ENCODE results near the gene COL23A1. TPM values are rescaled to one million over a fixed set of nuclear protein-coding genes. Genes with fewer than 3 reads are reported as not detected.

Gene COL23A1
- total RNA-seq, 1 experiment from 2014 or later = not detected

DNA sequence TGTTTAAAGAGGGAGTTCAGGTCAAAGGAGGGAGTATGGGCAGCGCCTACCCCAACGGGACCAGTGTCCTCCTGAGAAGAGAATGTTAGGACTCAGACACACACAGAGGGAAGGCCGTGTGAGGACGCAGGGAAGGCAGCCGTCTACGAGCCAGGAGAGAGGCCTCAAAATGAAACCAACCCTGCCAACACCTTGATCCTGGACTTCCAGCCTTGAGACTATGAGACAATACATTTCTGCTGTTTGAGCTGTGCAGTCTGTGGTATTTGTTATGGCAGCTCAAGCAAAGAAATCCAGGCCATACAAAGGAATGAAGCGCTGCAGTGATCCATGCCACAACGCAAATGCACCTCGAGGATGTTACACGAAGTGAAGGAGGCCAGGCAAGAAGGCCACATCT is 97.9 kb downstream of the COL23A1 start:
- TF ChIP-seq, protein P1, sequence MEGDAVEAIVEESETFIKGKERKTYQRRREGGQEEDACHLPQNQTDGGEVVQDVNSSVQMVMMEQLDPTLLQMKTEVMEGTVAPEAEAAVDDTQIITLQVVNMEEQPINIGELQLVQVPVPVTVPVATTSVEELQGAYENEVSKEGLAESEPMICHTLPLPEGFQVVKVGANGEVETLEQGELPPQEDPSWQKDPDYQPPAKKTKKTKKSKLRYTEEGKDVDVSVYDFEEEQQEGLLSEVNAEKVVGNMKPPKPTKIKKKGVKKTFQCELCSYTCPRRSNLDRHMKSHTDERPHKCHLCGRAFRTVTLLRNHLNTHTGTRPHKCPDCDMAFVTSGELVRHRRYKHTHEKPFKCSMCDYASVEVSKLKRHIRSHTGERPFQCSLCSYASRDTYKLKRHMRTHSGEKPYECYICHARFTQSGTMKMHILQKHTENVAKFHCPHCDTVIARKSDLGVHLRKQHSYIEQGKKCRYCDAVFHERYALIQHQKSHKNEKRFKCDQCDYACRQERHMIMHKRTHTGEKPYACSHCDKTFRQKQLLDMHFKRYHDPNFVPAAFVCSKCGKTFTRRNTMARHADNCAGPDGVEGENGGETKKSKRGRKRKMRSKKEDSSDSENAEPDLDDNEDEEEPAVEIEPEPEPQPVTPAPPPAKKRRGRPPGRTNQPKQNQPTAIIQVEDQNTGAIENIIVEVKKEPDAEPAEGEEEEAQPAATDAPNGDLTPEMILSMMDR (IDR thresholded peaks at IDR 0.05; ENCODE audit: unreplicated experiment) = no peak
- Mint-ChIP-seq H3K36me3 (ENCODE audit: insufficient read depth, unreplicated experiment) (no peaks in the 10 kb centered on the region), H3K4me3 (ENCODE audit: low read depth, unreplicated experiment) (no peak overlapping the region), H3K4me1 (ENCODE audit: low read depth, unreplicated experiment) (no peaks in the 10 kb centered on the region), H3K27me3 (ENCODE audit: unreplicated experiment) (peaks cover 14% of the 10 kb centered on the region), H3K27ac (ENCODE audit: unreplicated experiment) (no peak overlapping the region), H3K9me3 (ENCODE audit: low read depth, unreplicated experiment) (peaks cover 12% of the 10 kb centered on the region)
- CTCF ChIA-PET = no interaction called here
- no TSS peak for BruUV-seq (replicated peaks)
- intact Hi-C loops (cut with micrococcal nuclease; ENCODE audit: unreplicated experiment) = no loop called here
- DNase-seq = no peak

DNA sequence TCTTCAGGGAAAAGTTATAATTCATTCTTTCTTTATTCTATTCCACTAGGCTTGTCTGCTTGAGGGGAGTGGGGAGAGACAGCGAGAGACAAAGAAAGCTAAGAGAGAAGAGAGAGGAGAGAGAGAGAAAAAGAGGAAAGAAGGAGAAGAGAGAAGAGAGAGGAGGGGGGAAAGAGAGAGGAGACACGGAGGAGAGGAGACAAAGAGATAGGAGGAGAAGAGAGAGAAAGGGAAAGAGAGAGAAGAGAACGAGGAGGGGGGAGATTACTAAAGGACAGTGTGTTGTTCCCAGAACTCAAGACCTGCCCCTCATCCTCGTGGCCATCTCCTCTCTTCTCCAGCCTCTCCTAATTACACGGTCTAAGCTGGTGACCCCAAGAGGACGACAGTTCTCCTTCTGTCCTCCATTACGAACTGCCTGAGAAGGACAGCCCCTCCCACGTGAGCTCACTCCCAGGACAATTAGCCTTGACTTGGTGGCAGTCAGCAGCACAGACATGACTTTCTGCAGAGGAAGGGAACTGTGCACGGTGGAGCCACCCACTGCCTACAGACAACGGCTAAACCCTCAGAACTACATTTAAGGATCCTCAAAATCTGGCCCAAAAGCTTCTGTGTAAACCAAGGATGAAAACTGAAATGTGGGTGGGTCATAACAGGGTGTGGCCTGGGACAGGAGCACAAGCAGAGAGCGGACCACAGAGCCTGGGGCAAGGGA is 99.1 kb downstream of the COL23A1 start:
- Mint-ChIP-seq H3K27ac (ENCODE audit: unreplicated experiment) (no peak overlapping the region), H3K9me3 (ENCODE audit: low read depth, unreplicated experiment) (peaks cover 11% of the 10 kb centered on the region), H3K36me3 (ENCODE audit: insufficient read depth, unreplicated experiment) (no peaks in the 10 kb centered on the region), H3K4me3 (ENCODE audit: low read depth, unreplicated experiment) (no peak overlapping the region), H3K4me1 (ENCODE audit: low read depth, unreplicated experiment) (no peaks in the 10 kb centered on the region), H3K27me3 (ENCODE audit: unreplicated experiment) (peaks cover 14% of the 10 kb centered on the region)
- TF ChIP-seq, protein P1 (IDR thresholded peaks at IDR 0.05; ENCODE audit: unreplicated experiment) = no peak
- no TSS peak for BruUV-seq (replicated peaks)
- CTCF ChIA-PET = no interaction called here
- intact Hi-C loops (cut with micrococcal nuclease; ENCODE audit: unreplicated experiment) = no loop called here
- no peak for DNase-seq

DNA sequence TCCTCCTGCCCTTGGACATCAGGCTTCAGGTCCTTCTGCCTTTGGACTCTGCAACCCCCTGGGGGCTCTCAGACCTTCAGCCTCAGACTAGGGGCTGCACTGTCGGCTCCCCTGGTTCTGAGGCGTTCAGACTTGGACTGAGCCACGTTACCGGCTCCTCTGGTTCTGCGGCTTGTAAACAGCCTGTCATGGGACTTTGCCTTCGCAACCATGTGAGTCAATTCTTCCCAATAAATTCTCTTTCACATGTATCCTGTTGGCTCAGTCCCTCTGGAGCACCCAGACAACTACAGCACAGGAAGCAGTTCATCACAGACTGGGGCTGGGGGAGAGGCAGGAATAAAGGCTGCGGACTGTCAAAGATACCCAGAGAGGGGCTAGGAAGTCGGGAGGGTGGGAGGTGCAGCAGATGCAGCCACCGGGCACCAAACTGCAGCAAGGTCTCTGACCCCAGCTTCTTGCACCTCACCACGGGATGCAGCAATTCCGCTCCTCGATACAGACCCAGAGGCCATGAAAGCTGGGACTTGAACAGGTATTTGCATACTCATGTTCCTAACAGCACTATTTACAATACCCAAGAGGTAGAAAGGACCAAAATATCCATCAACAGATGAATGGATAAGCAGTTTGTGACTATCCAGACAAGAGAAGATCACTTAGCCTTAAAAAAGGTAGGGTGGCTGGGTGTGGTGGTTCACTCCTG is 100.8 kb downstream of the COL23A1 start:
- TF ChIP-seq, protein P1 (IDR thresholded peaks at IDR 0.05; ENCODE audit: unreplicated experiment) = no peak
- intact Hi-C loops (cut with micrococcal nuclease; ENCODE audit: unreplicated experiment) = no loop called here
- H3K27me3 Mint-ChIP-seq (ENCODE audit: unreplicated experiment) = no peaks in the 10 kb centered on the region
- DNase-seq = no peak
- CTCF ChIA-PET = interaction anchor here (0.6 kb wide), 1 partner anchor 53 kb away, joined by 3 read pairs; no protein-coding TSS in a partner anchor
- H3K4me1 Mint-ChIP-seq (ENCODE audit: low read depth, unreplicated experiment) = no peaks in the 10 kb centered on the region
- H3K9me3 Mint-ChIP-seq (ENCODE audit: low read depth, unreplicated experiment) = peaks cover 7% of the 10 kb centered on the region
- no TSS peak for BruUV-seq (replicated peaks)
- H3K36me3 Mint-ChIP-seq (ENCODE audit: insufficient read depth, unreplicated experiment) = no peaks in the 10 kb centered on the region
- no peak overlapping the region for H3K4me3 Mint-ChIP-seq (ENCODE audit: low read depth, unreplicated experiment)
- no peak overlapping the region for H3K27ac Mint-ChIP-seq (ENCODE audit: unreplicated experiment)

- H3K9me3 Mint-ChIP-seq (ENCODE audit: low read depth, unreplicated experiment) = peaks cover 7% of the 10 kb centered on the region
- no peaks in the 10 kb centered on the region for H3K4me1 Mint-ChIP-seq (ENCODE audit: low read depth, unreplicated experiment)
- no peak overlapping the region for H3K27ac Mint-ChIP-seq (ENCODE audit: unreplicated experiment)
- TF ChIP-seq, protein P1 (IDR thresholded peaks at IDR 0.05; ENCODE audit: unreplicated experiment) = no peak
- CTCF ChIA-PET = interaction anchor here (0.6 kb wide), 1 partner anchor 54 kb away, joined by 3 read pairs; no protein-coding TSS in a partner anchor
- H3K4me3 Mint-ChIP-seq (ENCODE audit: low read depth, unreplicated experiment) = no peak overlapping the region
- intact Hi-C loops (cut with micrococcal nuclease; ENCODE audit: unreplicated experiment) = no loop called here
- BruUV-seq (replicated peaks) = no TSS peak
- no peaks in the 10 kb centered on the region for H3K36me3 Mint-ChIP-seq (ENCODE audit: insufficient read depth, unreplicated experiment)
- DNase-seq = no peak
- H3K27me3 Mint-ChIP-seq (ENCODE audit: unreplicated experiment) = no peaks in the 10 kb centered on the region
Observed at GRCh38 chr5:178488696-178489095, 101.5 kb downstream of the COL23A1 start.
